Neuronal stem cell (in vitro differentiated cells): ENCODE data around the gene GDPD3.

ENCODE experiments used
- DNase-seq: peaks from one replicate; pipeline ENCODE4 v3.0.0-alpha.2; 2013; ENCODE audit warnings: low spot score
- H2AFZ ChIP-seq: one replicate; pipeline ENCODE4 v1.6.1; 2013; ENCODE audit warnings: mild to moderate bottlenecking, low read length, inconsistent platforms
- H2AK5ac ChIP-seq: 2 replicates; pipeline ENCODE4 v1.6.1; 2013; ENCODE audit warnings: low read depth, mild to moderate bottlenecking, inconsistent platforms, low read length, moderate library complexity, mixed read lengths
- H2BK120ac ChIP-seq: 2 replicates; pipeline ENCODE4 v1.6.1; 2013; ENCODE audit warnings: low read depth, mild to moderate bottlenecking, inconsistent platforms, low read length, moderate library complexity, mixed read lengths
- H2BK12ac ChIP-seq: one replicate; pipeline ENCODE4 v1.6.1; 2013; ENCODE audit warnings: low read length, inconsistent platforms
- H2BK15ac ChIP-seq: 2 replicates; pipeline ENCODE4 v1.6.1; 2013; ENCODE audit warnings: mild to moderate bottlenecking, low read length, inconsistent platforms, mixed read lengths
- H2BK5ac ChIP-seq: one replicate; pipeline ENCODE4 v1.6.1; 2013; ENCODE audit warnings: inconsistent platforms, mild to moderate bottlenecking, low read length, moderate library complexity
- H3K14ac ChIP-seq: one replicate; pipeline ENCODE4 v1.6.1; 2013; ENCODE audit warnings: low read length, inconsistent platforms
- H3K18ac ChIP-seq: 2 replicates; pipeline ENCODE4 v1.6.1; 2013; ENCODE audit warnings: low read length, inconsistent platforms
- H3K23ac ChIP-seq: 2 replicates; pipeline ENCODE4 v1.6.1; 2013; ENCODE audit warnings: low read depth, mild to moderate bottlenecking, mixed read lengths, low read length, inconsistent platforms; ENCODE audit not compliant: poor library complexity
- H3K27ac ChIP-seq: replicated peaks from 3 replicates; pipeline ENCODE4 v1.5.1; 2013; ENCODE audit warnings: low read length, inconsistent platforms
- H3K27me3 ChIP-seq, 3 experiments: 2 replicates each; pipeline ENCODE4 v1.6.1; 2013; ENCODE audit warnings: low read length in 3 of 3, mild to moderate bottlenecking in 2 of 3, inconsistent platforms in 1 of 3, low read depth in 1 of 3, mixed read lengths in 1 of 3, moderate library complexity in 1 of 3; ENCODE audit not compliant: control insufficient read depth in 3 of 3, insufficient read depth in 3 of 3
- H3K36me3 ChIP-seq, 2 donors: replicated peaks in 1 of 2; 2 replicates each; pipeline ENCODE4 v1.6.1; 2013; ENCODE audit warnings: low read length in 2 of 2; ENCODE audit not compliant: control insufficient read depth in 2 of 2, insufficient read depth in 2 of 2
- H3K4ac ChIP-seq: 2 replicates; pipeline ENCODE4 v1.6.1; 2013; ENCODE audit warnings: inconsistent platforms, mild to moderate bottlenecking, low read length, moderate library complexity
- H3K4me1 ChIP-seq, 2 donors: 1 replicate in 1 of 2; 2 replicates in 1 of 2; pipeline ENCODE4 v1.6.1; 2013; ENCODE audit warnings: low read length in 2 of 2, low read depth in 1 of 2; ENCODE audit not compliant: control insufficient read depth in 2 of 2, insufficient read depth in 1 of 2
- H3K4me2 ChIP-seq: one replicate; pipeline ENCODE4 v1.6.1; 2013; ENCODE audit warnings: mild to moderate bottlenecking, low read length, inconsistent platforms; ENCODE audit not compliant: insufficient read depth, poor library complexity, severe bottlenecking
- H3K4me3 ChIP-seq, 2 donors: 2 replicates each; pipeline ENCODE4 v1.5.1; 2013; ENCODE audit warnings: low read length in 2 of 2, mild to moderate bottlenecking in 2 of 2, inconsistent platforms in 1 of 2, moderate library complexity in 1 of 2
- H3K79me1 ChIP-seq: one replicate; pipeline ENCODE4 v1.6.1; 2013; ENCODE audit warnings: low read depth, mild to moderate bottlenecking, inconsistent platforms, low read length, moderate library complexity
- H3K9ac ChIP-seq: one replicate; pipeline ENCODE4 v1.6.1; 2013; ENCODE audit warnings: mild to moderate bottlenecking, low read depth, low read length, inconsistent platforms; ENCODE audit not compliant: poor library complexity
- H3K9me3 ChIP-seq, 2 donors: replicated peaks in 1 of 2; 2 replicates each; pipeline versions ENCODE3 to v1.6.1; 2013; ENCODE audit warnings: low read length in 2 of 2, mild to moderate bottlenecking in 2 of 2, inconsistent platforms in 1 of 2, low read depth in 1 of 2, mixed read lengths in 1 of 2, moderate library complexity in 1 of 2; ENCODE audit not compliant: control insufficient read depth in 2 of 2, insufficient read depth in 1 of 2
- H4K8ac ChIP-seq: one replicate; pipeline ENCODE4 v1.6.1; 2013; ENCODE audit warnings: low read depth, mild to moderate bottlenecking, inconsistent platforms, low read length, moderate library complexity
- H4K91ac ChIP-seq: one replicate; pipeline ENCODE4 v1.6.1; 2013; ENCODE audit warnings: low read length, low read depth, mild to moderate bottlenecking, inconsistent platforms; ENCODE audit not compliant: poor library complexity
- WGBS, 2 donors: extraction: QIAGEN DNeasy Blood & Tissue Kit; methylation state at CpG; one replicate each; pipeline ENCODE4 v1.1.7; 2013; ENCODE audit warnings: missing lambda C conversion rate in 2 of 2, mixed read lengths in 1 of 2; ENCODE audit not compliant: insufficient read length in 2 of 2, insufficient replicate concordance in 1 of 2; ENCODE audit errors: extremely low coverage in 2 of 2; 5-methylcytosine and 5-hydroxymethylcytosine counted together

The GDPD3 gene

GRCh38 chr16:30095166-30096078, 17.9 kb downstream of the GDPD3 start:
- H4K8ac ChIP-seq: no peak overlapping the region
- H2BK15ac ChIP-seq: peak overlapping the region; percentile 98
- peak overlapping the region; percentile 82 for H2BK5ac ChIP-seq
- DNase-seq: no peak
- peak overlapping the region; percentile 97 for H2AK5ac ChIP-seq
- H3K18ac ChIP-seq: peak overlapping the region; percentile 89
- peak overlapping the region; percentile 63 for H3K4me2 ChIP-seq
- no CpG with 5 or more reads among the region's 47 CpGs for WGBS, 2 donors
- peak overlapping the region; percentile 88 for H2BK12ac ChIP-seq
- H3K14ac ChIP-seq: peak overlapping the region; percentile 90
- peak overlapping the region; percentile 45 for H3K9ac ChIP-seq
- peak overlapping the region in 1 of 2 donors; percentile 68 for H3K4me3 ChIP-seq
- H3K4me1 ChIP-seq: peaks cover 20 to 25% of the 10 kb centered on the region in 2 donors
- peak overlapping the region; percentile 4 for H2AFZ ChIP-seq
- peak overlapping the region; percentile 51 for H3K27ac ChIP-seq
- H4K91ac ChIP-seq: peak overlapping the region; percentile 2
- peaks cover 11 to 23% of the 10 kb centered on the region in 2 donors for H3K9me3 ChIP-seq
- no peaks in the 10 kb centered on the region for H3K27me3 ChIP-seq
- H3K4ac ChIP-seq: peak overlapping the region; percentile 94
- H3K23ac ChIP-seq: peak overlapping the region; percentile 46
- H2BK120ac ChIP-seq: peak overlapping the region; percentile 74
- H3K79me1 ChIP-seq: no peaks in the 10 kb centered on the region
- H3K36me3 ChIP-seq: no peaks in the 10 kb centered on the region

GRCh38 chr16:30094541-30095165, 18.7 kb downstream of the GDPD3 start:
- no peak overlapping the region for H2BK12ac ChIP-seq
- peak overlapping the region; percentile 8 for H3K23ac ChIP-seq
- no peaks in the 10 kb centered on the region for H3K79me1 ChIP-seq
- peak overlapping the region; percentile 45 for H3K9ac ChIP-seq
- no CpG with 5 or more reads among the region's 11 CpGs for WGBS, 2 donors
- peak overlapping the region; percentile 82 for H2BK5ac ChIP-seq
- H2AFZ ChIP-seq: peak overlapping the region; percentile 4
- H4K91ac ChIP-seq: peak overlapping the region; percentile 2
- H3K9me3 ChIP-seq: peaks cover 11 to 23% of the 10 kb centered on the region in 2 donors
- no peak overlapping the region for H3K4me2 ChIP-seq
- H2AK5ac ChIP-seq: peak overlapping the region; percentile 97
- peaks cover 20 to 26% of the 10 kb centered on the region in 2 donors for H3K4me1 ChIP-seq
- no peak overlapping the region for H4K8ac ChIP-seq
- no peak overlapping the region for H3K18ac ChIP-seq
- no peak overlapping the region for H3K4ac ChIP-seq
- peak overlapping the region; percentile 87 for H3K14ac ChIP-seq
- H3K27me3 ChIP-seq: no peaks in the 10 kb centered on the region
- peak; percentile 50 for DNase-seq
- H3K27ac ChIP-seq: peak overlapping the region; percentile 38
- peak overlapping the region; percentile 74 for H2BK120ac ChIP-seq
- no peaks in the 10 kb centered on the region for H3K36me3 ChIP-seq
- H3K4me3 ChIP-seq: no peak overlapping the region
- H2BK15ac ChIP-seq: no peak overlapping the region

DNA sequence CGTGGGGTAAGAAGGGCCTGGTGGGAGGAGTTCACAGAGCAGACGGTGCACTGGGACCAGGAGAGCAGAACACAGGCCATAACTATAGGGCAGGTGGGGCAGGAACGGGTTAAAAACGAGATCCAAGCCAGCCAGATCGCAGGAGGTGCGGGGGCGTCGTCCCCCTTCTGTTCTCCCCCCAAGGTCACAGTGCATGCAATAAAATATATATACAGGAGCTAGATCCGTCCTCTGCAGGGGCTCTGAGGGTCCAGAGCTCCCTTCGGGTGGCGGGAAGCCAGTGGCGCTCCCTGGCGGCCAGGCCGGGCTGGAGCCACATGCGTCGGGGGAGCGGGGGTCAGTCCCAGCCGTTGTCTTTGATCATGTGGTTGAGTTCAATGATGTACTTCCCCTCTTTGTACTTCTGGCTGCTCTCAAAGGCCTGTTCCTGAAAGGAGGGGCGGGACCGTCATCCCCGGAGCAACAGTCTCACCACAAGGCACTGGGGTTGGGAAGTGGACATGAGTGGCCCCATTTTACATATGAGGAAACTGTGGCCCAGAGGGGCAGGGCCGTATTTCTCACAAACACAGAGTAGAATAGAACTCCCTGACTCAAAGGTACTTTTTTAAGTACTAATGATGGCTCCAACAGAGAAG, 20.8 kb downstream of the GDPD3 start:
- Histone ChIP-seq H2BK12ac (no peak overlapping the region), H3K27me3 (no peaks in the 10 kb centered on the region), H3K79me1 (no peaks in the 10 kb centered on the region), H3K9me3 (peaks cover 10 to 12% of the 10 kb centered on the region in 2 donors), H3K9ac (no peak overlapping the region), H2AK5ac (peak overlapping the region; percentile 49), H2BK5ac (peak overlapping the region; percentile 2), H3K4me1 (peaks cover 20 to 26% of the 10 kb centered on the region in 2 donors), H3K14ac (no peak overlapping the region), H3K27ac (no peak overlapping the region), H3K23ac (peak overlapping the region; percentile 92), H2BK120ac (peak overlapping the region; percentile 64), H3K4me2 (peak overlapping the region; percentile 89), H3K4me3 (peak overlapping the region; percentile 48 to 76), H4K8ac (no peak overlapping the region), H2AFZ (peak overlapping the region; percentile 88), H3K36me3 (no peaks in the 10 kb centered on the region), H4K91ac (no peak overlapping the region), H3K18ac (peak overlapping the region; percentile 92), H3K4ac (no peak overlapping the region), H2BK15ac (no peak overlapping the region)
- DNase-seq: peak; percentile 51
- no CpG with 5 or more reads among the region's 22 CpGs for WGBS, 2 donors
